Measurements from ENCODE around the gene UBA3.

The UBA3 gene

GRCh38 chr3:69085833-69086722 lies 5.9 kb upstream of the UBA3 start:
- Histone ChIP-seq H3K27ac (ENCODE audit: low read depth, low read length) (peak overlapping the region; percentile 36), H3K36me3 (ENCODE audit: control insufficient read depth, insufficient read depth, low read length) (no peaks in the 10 kb centered on the region), H3K27me3 (ENCODE audit: control insufficient read depth, insufficient read depth, low read length) (no peaks in the 10 kb centered on the region), H3K9ac (ENCODE audit: low read depth, low read length) (no peak overlapping the region), H3K4me1 (ENCODE audit: control insufficient read depth, insufficient read depth, low read length) (peaks cover 25% of the 10 kb centered on the region), H3K4me3 (ENCODE audit: low read depth, low read length) (peak overlapping the region; percentile 84), H3K9me3 (ENCODE audit: control insufficient read depth, insufficient read depth, low read length) (no peaks in the 10 kb centered on the region)

- Histone ChIP-seq H3K9me3 (ENCODE audit: control insufficient read depth, insufficient read depth, low read length) (no peaks in the 10 kb centered on the region), H3K27me3 (ENCODE audit: control insufficient read depth, insufficient read depth, low read length) (no peaks in the 10 kb centered on the region), H3K4me1 (ENCODE audit: control insufficient read depth, insufficient read depth, low read length) (peaks cover 28% of the 10 kb centered on the region), H3K36me3 (ENCODE audit: control insufficient read depth, insufficient read depth, low read length) (no peaks in the 10 kb centered on the region), H3K9ac (ENCODE audit: low read depth, low read length) (peak overlapping the region; percentile 39), H3K27ac (ENCODE audit: low read depth, low read length) (peak overlapping the region; percentile 36), H3K4me3 (ENCODE audit: low read depth, low read length) (peak overlapping the region; percentile 84)
Observed at GRCh38 chr3:69085168-69085832, 5.1 kb upstream of the UBA3 start.

- Histone ChIP-seq H3K9me3 (ENCODE audit: control insufficient read depth, insufficient read depth, low read length) (no peaks in the 10 kb centered on the region), H3K4me3 (ENCODE audit: low read depth, low read length) (peak within 1 kb of the TSS; percentile 84), H3K36me3 (ENCODE audit: control insufficient read depth, insufficient read depth, low read length) (no peaks in the 10 kb centered on the region), H3K27me3 (ENCODE audit: control insufficient read depth, insufficient read depth, low read length) (no peaks in the 10 kb centered on the region), H3K9ac (ENCODE audit: low read depth, low read length) (peak within 1 kb of the TSS; percentile 39), H3K27ac (ENCODE audit: low read depth, low read length) (peak within 1 kb of the TSS; percentile 36), H3K4me1 (ENCODE audit: control insufficient read depth, insufficient read depth, low read length) (peaks cover 22% of the 10 kb centered on the region)
Observed at GRCh38 chr3:69084326-69085167, 4.4 kb upstream of the UBA3 start, which contains the start of gene ARL6IP5. TSS of gene ARL6IP5 (plus strand) at chr3:69084937. CDS start at chr3:69085048, 111 bp downstream.

- H3K27me3 ChIP-seq (ENCODE audit: control insufficient read depth, insufficient read depth, low read length), result no peaks in the 10 kb centered on the region
- H3K27ac ChIP-seq (ENCODE audit: low read depth, low read length), result no peak overlapping the region
- no peaks in the 10 kb centered on the region for H3K36me3 ChIP-seq (ENCODE audit: control insufficient read depth, insufficient read depth, low read length)
- no peaks in the 10 kb centered on the region for H3K9me3 ChIP-seq (ENCODE audit: control insufficient read depth, insufficient read depth, low read length)
- peaks cover 22% of the 10 kb centered on the region for H3K4me1 ChIP-seq (ENCODE audit: control insufficient read depth, insufficient read depth, low read length)
- H3K9ac ChIP-seq (ENCODE audit: low read depth, low read length), result no peak overlapping the region
- H3K4me3 ChIP-seq (ENCODE audit: low read depth, low read length), result no peak overlapping the region
Observed at GRCh38 chr3:69082805-69083204, 2.6 kb upstream of the UBA3 start.

GRCh38 chr3:69082361-69082760 lies 2.2 kb upstream of the UBA3 start:
- Histone ChIP-seq H3K9me3 (ENCODE audit: control insufficient read depth, insufficient read depth, low read length) (no peaks in the 10 kb centered on the region), H3K27ac (ENCODE audit: low read depth, low read length) (no peak overlapping the region), H3K36me3 (ENCODE audit: control insufficient read depth, insufficient read depth, low read length) (no peaks in the 10 kb centered on the region), H3K27me3 (ENCODE audit: control insufficient read depth, insufficient read depth, low read length) (no peaks in the 10 kb centered on the region), H3K4me3 (ENCODE audit: low read depth, low read length) (no peak overlapping the region), H3K9ac (ENCODE audit: low read depth, low read length) (no peak overlapping the region), H3K4me1 (ENCODE audit: control insufficient read depth, insufficient read depth, low read length) (peaks cover 22% of the 10 kb centered on the region)

- Histone ChIP-seq H3K36me3 (ENCODE audit: control insufficient read depth, insufficient read depth, low read length) (no peaks in the 10 kb centered on the region), H3K27me3 (ENCODE audit: control insufficient read depth, insufficient read depth, low read length) (no peaks in the 10 kb centered on the region), H3K27ac (ENCODE audit: low read depth, low read length) (no peak overlapping the region), H3K9ac (ENCODE audit: low read depth, low read length) (no peak overlapping the region), H3K4me3 (ENCODE audit: low read depth, low read length) (no peak overlapping the region), H3K4me1 (ENCODE audit: control insufficient read depth, insufficient read depth, low read length) (peaks cover 22% of the 10 kb centered on the region), H3K9me3 (ENCODE audit: control insufficient read depth, insufficient read depth, low read length) (no peaks in the 10 kb centered on the region)
Observed at GRCh38 chr3:69081583-69082262, 1.6 kb upstream of the UBA3 start.

GRCh38 chr3:69079269-69080159 lies 651 bp downstream of the UBA3 start:
- peaks cover 15% of the 10 kb centered on the region for H3K4me1 ChIP-seq (ENCODE audit: control insufficient read depth, insufficient read depth, low read length)
- peak overlapping the region; percentile 82 for H3K4me3 ChIP-seq (ENCODE audit: low read depth, low read length)
- H3K27ac ChIP-seq (ENCODE audit: low read depth, low read length), result peak overlapping the region; percentile 83
- H3K9ac ChIP-seq (ENCODE audit: low read depth, low read length), result peak overlapping the region; percentile 66
- H3K36me3 ChIP-seq (ENCODE audit: control insufficient read depth, insufficient read depth, low read length), result peaks cover 10% of the 10 kb centered on the region
- H3K27me3 ChIP-seq (ENCODE audit: control insufficient read depth, insufficient read depth, low read length), result no peaks in the 10 kb centered on the region
- no peaks in the 10 kb centered on the region for H3K9me3 ChIP-seq (ENCODE audit: control insufficient read depth, insufficient read depth, low read length)

- Histone ChIP-seq H3K27ac (ENCODE audit: low read depth, low read length) (no peak overlapping the region), H3K9ac (ENCODE audit: low read depth, low read length) (no peak overlapping the region), H3K36me3 (ENCODE audit: control insufficient read depth, insufficient read depth, low read length) (peaks cover 53% of the 10 kb centered on the region), H3K27me3 (ENCODE audit: control insufficient read depth, insufficient read depth, low read length) (no peaks in the 10 kb centered on the region), H3K9me3 (ENCODE audit: control insufficient read depth, insufficient read depth, low read length) (no peaks in the 10 kb centered on the region), H3K4me1 (ENCODE audit: control insufficient read depth, insufficient read depth, low read length) (no peaks in the 10 kb centered on the region), H3K4me3 (ENCODE audit: low read depth, low read length) (no peak overlapping the region)
Observed at GRCh38 chr3:69072928-69073327, 7.2 kb downstream of the UBA3 start.

GRCh38 chr3:69066121-69066520 lies 14.0 kb downstream of the UBA3 start:
- Histone ChIP-seq H3K4me1 (ENCODE audit: control insufficient read depth, insufficient read depth, low read length) (no peaks in the 10 kb centered on the region), H3K9me3 (ENCODE audit: control insufficient read depth, insufficient read depth, low read length) (no peaks in the 10 kb centered on the region), H3K27me3 (ENCODE audit: control insufficient read depth, insufficient read depth, low read length) (no peaks in the 10 kb centered on the region), H3K27ac (ENCODE audit: low read depth, low read length) (no peak overlapping the region), H3K36me3 (ENCODE audit: control insufficient read depth, insufficient read depth, low read length) (peaks cover 53% of the 10 kb centered on the region), H3K9ac (ENCODE audit: low read depth, low read length) (no peak overlapping the region), H3K4me3 (ENCODE audit: low read depth, low read length) (no peak overlapping the region)

Data from HUES48 (cell line).